H54 (cell line): Measurements from ENCODE around the gene IMMT.
"Not testable (repeated sequence)": the region's sequence is repeated elsewhere in the genome, so short reads cannot be mapped to it uniquely, and the experiment has no call there.

Source experiments
- DNase-seq: peaks from one replicate; pipeline ENCODE4 v3.0.0; 2011; ENCODE audit warnings: low spot score, mixed read lengths; ENCODE audit not compliant: insufficient read length
- FAIRE-seq: peaks from 3 replicates; lab custom pipeline; 2011; peaks lifted over from hg19 to GRCh38; lab: Jason Lieb, UNC
- POLR2A ChIP-seq: IDR thresholded peaks from 2 replicates; pipeline ENCODE4 v1.6.1; 2011; ENCODE audit warnings: low read depth, mild to moderate bottlenecking, low read length

The IMMT gene

GRCh38 chr2:86221066-86221684 is 25.9 kb upstream of the IMMT start:
- no peak for TF ChIP-seq POLR2A
- DNase-seq: peak; percentile 41
- FAIRE-seq: no peak

GRCh38 chr2:86219896-86220295 is 24.6 kb upstream of the IMMT start:
- FAIRE-seq (no peak), DNase-seq (no peak)

GRCh38 chr2:86218124-86218523 is 22.9 kb upstream of the IMMT start:
- DNase-seq: no peak
- FAIRE-seq: no peak
- TF ChIP-seq POLR2A: no peak

More at GRCh38 chr2:86219896-86220295, 24.6 kb upstream of the IMMT start:
- TF ChIP-seq POLR2A: no peak

- no peak for FAIRE-seq
- DNase-seq: no peak
- TF ChIP-seq POLR2A: no peak
Observed at GRCh38 chr2:86216575-86217555, 21.6 kb upstream of the IMMT start.

- no peak for TF ChIP-seq POLR2A
- DNase-seq (no peak), FAIRE-seq (no peak)
Observed at GRCh38 chr2:86214503-86214832, 19.2 kb upstream of the IMMT start.

- no peak for FAIRE-seq
- no peak for DNase-seq
- TF ChIP-seq POLR2A: no peak
Observed at GRCh38 chr2:86213699-86214502, 18.6 kb upstream of the IMMT start.

DNA sequence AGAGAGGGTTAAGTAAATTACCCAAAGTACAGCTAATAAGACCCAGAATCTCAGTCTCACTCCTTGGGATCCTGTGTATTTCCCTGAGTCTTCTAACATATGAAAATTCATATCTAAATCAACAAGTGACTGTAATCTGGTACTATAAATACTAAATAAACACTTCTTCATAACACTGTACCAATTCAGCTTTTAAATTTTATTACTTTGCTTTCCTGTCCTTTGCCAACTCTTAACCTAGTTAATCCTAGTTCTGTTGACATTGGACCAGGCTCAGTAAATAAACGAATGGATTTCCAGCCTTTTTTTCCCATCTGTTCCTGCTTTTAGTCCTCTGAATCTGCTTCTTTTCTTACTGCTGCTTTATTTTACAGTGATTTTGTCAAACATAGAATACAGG is 17.8 kb upstream of the IMMT start:
- FAIRE-seq (no peak), DNase-seq (no peak)
- TF ChIP-seq POLR2A: no peak

DNA sequence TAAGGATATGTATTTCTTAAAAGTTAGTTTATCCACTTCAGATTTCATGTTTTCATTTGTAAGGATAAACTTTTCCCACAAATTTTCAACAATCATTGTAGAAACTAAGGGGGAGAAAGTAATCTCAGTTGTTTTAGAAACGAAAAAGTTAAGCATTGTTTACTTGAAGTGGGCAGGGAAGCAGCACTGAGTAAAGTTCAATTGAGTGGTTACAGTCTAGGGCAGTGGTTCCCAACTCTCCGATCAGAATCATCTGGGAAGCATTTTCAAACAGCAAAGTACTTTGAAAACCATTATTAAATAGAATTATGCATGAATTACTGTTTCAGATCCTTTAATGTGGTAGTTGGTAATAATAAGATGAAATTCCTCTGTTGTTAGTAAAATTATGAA is 16.5 kb upstream of the IMMT start:
- FAIRE-seq (no peak), DNase-seq (no peak)
- no peak for TF ChIP-seq POLR2A

- DNase-seq (no peak), FAIRE-seq (no peak)
- no peak for TF ChIP-seq POLR2A
Observed at GRCh38 chr2:86211033-86211795, 16.0 kb upstream of the IMMT start.

DNA sequence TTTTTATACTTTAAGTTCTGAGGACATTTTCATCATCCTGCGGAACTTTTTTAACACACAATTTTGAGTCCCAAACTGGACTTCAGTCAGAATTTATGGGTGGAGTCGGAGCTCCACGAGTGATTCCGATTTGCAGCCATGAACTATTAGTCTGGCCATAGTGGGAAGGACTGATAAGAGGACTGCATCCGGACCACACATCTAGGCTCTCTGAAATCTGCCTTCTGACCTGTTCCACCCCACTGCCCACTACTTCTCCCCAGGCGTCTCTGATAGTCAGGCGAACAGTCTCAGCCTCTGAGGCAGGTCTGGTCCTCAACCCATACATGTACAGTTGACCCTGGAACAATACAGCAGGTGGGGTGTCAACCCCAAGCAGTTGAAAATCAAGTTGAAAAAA is 9.2 kb upstream of the IMMT start:
- FAIRE-seq (no peak), DNase-seq (no peak)
- TF ChIP-seq POLR2A: no peak

- no peak for DNase-seq
- no peak for TF ChIP-seq POLR2A
- FAIRE-seq: no peak
Observed at GRCh38 chr2:86203614-86204013, 8.4 kb upstream of the IMMT start.

GRCh38 chr2:86202702-86203101 is 7.4 kb upstream of the IMMT start:
- no peak for DNase-seq
- FAIRE-seq: no peak
- no peak for TF ChIP-seq POLR2A

GRCh38 chr2:86202336-86202692 is 7.1 kb upstream of the IMMT start:
- FAIRE-seq (no peak), DNase-seq (no peak)
- TF ChIP-seq POLR2A: no peak

DNA sequence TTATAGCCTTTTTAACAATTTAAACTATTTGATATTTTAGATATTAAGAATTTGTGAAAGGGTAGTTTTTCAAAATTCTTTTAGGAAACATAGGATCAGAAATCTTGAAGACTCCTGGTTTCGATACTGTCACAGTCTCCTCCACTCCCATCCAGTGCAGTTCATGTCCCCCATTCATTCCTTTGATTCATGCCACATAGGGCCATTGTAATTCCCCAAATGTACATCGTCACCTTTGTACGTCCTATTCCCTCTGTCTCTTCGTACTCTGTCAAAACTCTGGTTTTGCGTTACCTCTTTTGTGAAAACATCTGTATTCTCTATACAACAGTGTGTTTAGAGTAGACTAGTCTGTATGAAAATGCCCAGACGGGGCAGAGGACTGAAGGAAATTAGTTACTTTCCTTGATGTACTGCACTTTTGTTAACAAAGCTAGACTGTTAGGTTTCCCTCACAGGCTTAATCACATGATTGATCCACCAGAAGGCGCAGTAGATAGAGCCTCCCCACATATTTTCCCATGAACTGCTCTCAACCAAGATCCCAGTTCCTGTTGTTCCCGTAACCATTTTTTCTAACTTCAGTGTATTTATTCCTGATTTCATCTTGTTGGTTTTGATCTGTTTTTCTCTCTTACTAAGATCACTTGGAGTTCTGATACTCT is 6.5 kb upstream of the IMMT start:
- no peak for TF ChIP-seq POLR2A
- no peak for DNase-seq
- FAIRE-seq: no peak

GRCh38 chr2:86200564-86200963 is 5.3 kb upstream of the IMMT start:
- not testable (repeated sequence) for FAIRE-seq

More at GRCh38 chr2:86200564-86200963, 5.3 kb upstream of the IMMT start:
- not testable (repeated sequence) for DNase-seq
